NCI-H146 treated with DMSO at 0.1 percent for 48 hours (cell line): ENCODE results near the gene NR2F2.
"Not testable (repeated sequence)": the region's sequence is repeated elsewhere in the genome, so short reads cannot be mapped to it uniquely, and the experiment has no call there.

ENCODE experiments used
- DNase-seq: peaks from one replicate; lab custom pipeline; 2025; ENCODE audit not compliant: unreplicated experiment; lab: John Stamatoyannopoulos, UW

Gene NR2F2

DNA sequence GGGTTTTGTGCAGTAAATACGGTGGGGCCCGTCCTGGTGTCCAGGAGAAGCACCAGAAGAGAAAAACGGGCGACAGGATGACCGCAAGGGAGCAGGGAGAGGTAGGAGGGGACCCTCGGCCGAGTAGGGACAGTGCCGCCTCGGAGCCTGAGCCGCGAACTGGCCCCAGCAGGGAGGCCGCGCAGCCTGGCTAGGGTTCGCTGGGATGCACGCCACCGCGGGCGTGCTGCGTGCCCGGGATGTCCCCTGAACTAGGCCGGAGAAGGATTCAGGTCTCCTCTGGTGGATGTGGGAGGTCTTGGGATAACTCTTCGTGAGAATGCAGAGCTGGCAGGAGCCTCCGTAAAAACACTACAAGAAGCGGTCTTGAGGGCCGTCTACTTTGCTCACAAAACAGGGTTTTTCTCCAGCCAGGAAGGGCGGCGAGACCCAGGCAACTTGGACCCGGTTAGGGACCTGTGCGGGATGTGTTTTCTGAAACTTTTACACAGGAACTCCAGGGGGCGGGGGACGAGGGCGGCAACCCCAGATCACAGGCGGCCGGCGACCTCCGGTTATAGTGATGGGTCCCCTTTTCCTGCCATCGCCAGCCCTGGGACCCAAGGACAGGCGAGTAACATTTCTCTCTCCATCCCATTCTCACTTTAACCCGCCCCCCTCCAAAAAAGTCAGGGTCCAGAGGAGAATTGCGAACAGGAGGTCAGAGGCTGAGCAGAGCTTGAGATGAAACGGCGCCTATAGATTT, 35.5 kb downstream of the NR2F2 start:
- no peak for DNase-seq

- no peak for DNase-seq
These were observed 36.0 kb downstream of the NR2F2 start for GRCh38 chr15:96366526-96366877.

DNA sequence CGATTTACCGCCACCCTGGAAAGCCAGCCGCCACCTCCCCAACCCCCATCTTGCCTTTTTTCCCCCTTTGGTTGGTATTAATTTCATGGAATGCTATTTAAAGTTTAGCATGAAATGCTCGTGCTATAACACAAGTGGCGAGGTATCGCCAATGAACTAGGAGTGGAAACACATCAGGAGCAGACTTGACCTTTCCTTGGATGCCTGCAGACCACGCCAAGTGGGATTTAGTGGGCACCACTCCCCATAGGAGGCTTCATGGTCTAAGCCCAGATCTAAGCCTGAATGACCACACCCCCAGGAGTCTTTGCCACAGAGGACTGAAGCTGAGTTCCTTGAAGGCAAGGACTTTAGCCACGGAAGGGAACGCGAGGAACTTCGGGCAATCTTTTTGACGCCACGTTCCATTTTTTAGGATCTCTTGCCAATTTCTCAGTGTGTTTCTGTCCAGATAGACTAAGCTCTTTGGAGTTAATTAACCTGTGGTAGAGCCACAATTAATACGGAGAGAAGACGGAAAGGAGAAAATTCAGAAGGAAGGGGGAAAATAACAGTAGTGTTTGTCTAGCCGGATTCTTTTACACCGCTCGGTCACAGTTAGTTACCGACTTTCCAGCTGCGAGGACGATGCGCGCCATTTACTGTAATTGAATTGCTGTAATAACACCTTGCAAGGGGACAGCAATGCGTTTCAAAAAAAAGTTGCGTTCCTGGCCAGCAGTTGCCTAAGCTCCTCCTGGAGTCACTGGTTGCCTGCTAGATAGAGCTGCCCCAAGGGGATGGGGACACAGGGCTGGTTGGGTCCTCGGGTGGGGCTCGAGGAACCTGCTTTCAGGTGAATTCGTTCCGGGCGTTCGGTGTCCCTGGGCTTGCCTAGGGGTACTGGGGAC, 37.1 kb downstream of the NR2F2 start:
- no peak for DNase-seq

- no peak for DNase-seq
These were observed 38.9 kb downstream of the NR2F2 start for GRCh38 chr15:96369351-96369750.

- no peak for DNase-seq
These were observed 39.5 kb downstream of the NR2F2 start for GRCh38 chr15:96369825-96370621.

DNA sequence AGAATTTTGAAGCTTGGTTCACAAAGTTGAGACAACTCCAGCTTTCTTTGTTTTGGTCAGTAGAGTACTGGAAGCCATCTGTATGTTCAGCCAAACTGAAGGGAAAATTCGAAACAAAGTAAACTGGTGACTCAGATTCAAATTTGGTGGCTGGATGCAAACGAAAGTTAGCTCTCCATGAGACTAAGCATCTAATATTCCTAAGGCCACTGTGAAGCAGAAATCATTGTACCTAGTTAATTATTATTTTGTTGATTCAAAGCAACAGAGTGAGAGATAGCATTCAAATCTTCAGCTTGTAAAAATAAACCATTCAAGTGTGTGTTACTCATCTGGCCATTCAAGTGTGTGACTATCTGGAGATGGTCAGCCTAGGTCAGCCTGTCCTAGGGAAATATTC, 42.1 kb downstream of the NR2F2 start:
- DNase-seq = no peak

GRCh38 chr15:96374499-96374898, 44.0 kb downstream of the NR2F2 start:
- DNase-seq = no peak

DNA sequence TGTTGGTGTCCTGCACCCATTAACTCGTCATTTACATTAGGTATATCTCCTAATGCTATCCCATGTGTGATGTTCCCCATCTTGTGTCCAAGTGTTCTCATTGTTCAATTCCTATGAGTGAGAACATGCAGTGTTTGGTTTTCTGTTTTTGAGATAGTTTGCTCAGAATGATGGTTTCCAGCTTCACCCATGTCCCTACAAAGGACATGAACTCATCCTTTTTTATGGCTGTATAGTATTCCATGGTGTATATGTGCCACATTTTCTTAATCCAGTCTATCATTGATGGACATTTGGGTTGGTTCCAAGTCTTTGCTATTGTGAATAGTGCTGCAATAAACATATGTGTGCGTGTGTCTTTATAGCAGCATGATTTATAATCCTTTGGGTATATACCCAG, 49.1 kb downstream of the NR2F2 start:
- DNase-seq = not testable (repeated sequence)

- no peak for DNase-seq
These were observed 51.0 kb downstream of the NR2F2 start for GRCh38 chr15:96381463-96381862.

DNA sequence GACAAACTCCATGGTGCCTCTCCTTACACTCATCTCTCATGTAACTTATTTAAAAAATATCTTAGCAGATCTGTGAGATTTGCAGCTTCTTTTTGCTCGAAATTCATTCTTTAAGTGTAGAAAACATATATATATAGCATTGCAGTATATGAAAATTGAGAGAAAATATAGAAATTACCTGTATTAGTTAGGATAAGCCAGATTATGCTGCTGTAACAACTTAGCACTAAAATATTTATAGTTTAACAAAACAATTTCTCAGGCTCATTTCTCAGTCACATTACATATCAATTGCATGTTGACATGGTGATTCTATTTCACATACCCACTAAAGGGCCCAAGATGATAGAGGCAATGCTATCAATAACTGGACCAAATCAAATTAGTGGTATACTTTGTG, 54.7 kb downstream of the NR2F2 start:
- no peak for DNase-seq

- no peak for DNase-seq
These were observed 58.2 kb downstream of the NR2F2 start for GRCh38 chr15:96388673-96389072.
